Fibroblast of skin of abdomen (primary cell): ENCODE results near the gene EFHD2. TPM values are rescaled to one million over a fixed set of nuclear protein-coding genes. Genes with fewer than 3 reads are reported as not detected.
A peak's percentile ranks its signal among the peaks of the same experiment; 100 is the strongest.
"Not testable (repeated sequence)": the region's sequence is repeated elsewhere in the genome, so short reads cannot be mapped to it uniquely, and the experiment has no call there.

Source experiments
- DNase-seq: peaks from one replicate; pipeline ENCODE4 v3.0.0-alpha.2; 2013
- polyA plus RNA-seq, 2 experiments: library from polyadenylated mRNA; unstranded; fragments of 120-200 nt; gene quantifications; one replicate each; pipeline ENCODE4 v1.2.1, GENCODE V29; 2013; ENCODE audit not compliant: insufficient read length in 2 of 2

EFHD2 gene, protein sequence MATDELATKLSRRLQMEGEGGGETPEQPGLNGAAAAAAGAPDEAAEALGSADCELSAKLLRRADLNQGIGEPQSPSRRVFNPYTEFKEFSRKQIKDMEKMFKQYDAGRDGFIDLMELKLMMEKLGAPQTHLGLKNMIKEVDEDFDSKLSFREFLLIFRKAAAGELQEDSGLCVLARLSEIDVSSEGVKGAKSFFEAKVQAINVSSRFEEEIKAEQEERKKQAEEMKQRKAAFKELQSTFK
- 33.0 TPM for polyA plus RNA-seq (2013, experiment 1 of 2; ENCODE audit: insufficient read length)
- 34.4 TPM for polyA plus RNA-seq (2013, experiment 2 of 2; ENCODE audit: insufficient read length)

DNA sequence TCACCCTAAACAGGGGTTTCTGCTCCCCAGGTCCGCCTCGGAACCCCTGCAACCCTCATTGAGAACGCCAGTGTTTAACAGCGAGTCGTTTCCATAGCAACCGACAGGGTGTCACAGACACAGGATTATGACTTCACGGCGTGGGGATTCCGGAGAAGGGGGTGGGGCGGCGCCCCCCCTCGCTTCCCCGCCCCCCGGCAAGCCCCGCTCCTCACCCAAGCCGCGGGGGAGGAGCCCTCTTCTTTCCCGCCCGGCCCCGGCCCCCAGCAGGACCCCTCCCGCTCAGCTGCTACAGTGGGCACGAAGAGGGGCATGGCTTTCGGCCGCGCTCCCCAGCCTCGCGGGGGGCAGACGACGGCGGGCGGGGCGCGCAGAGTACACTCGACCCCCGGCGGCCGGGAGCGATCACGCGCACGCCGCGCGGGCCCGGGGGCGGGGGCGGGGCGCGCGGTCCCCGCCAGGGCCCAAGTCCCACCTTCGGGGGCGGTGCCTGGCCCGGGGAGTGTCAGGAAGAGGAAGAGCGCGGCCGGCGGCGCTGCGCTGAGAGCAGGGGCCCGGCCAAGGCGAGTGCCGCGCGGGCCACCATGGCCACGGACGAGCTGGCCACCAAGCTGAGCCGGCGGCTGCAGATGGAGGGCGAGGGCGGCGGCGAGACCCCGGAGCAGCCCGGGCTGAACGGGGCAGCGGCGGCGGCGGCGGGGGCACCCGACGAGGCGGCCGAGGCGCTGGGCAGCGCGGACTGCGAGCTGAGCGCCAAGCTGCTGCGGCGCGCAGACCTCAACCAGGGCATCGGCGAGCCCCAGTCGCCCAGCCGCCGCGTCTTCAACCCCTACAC lies at the start of gene EFHD2:
Gene EFHD2 (plus strand): TSS at position 501 of the 835 bp plus-strand sequence. CDS start 84 bp downstream, at position 585.
- DNase-seq: peak; percentile 75

DNA sequence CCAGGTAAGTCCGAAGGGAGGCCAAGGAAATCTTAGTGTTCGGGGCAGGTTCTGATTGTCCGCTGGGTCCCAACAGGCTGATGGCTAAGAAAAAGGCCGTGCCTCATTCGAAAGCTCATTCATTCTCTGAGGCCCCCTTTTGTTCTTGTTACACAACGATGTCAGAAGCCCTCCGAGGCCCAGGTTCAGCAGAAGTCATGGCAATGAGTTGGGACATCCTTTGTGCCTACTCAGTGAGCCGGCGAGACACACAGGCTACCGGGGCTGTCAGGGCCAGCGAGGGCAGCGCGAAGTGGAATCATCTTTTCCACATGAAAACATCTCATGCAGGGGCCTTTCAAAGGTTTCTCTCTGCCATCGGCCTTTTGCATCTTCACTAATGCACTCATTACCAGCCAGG lies 49.0 kb upstream of the EFHD2 start:
- DNase-seq: no peak

DNA sequence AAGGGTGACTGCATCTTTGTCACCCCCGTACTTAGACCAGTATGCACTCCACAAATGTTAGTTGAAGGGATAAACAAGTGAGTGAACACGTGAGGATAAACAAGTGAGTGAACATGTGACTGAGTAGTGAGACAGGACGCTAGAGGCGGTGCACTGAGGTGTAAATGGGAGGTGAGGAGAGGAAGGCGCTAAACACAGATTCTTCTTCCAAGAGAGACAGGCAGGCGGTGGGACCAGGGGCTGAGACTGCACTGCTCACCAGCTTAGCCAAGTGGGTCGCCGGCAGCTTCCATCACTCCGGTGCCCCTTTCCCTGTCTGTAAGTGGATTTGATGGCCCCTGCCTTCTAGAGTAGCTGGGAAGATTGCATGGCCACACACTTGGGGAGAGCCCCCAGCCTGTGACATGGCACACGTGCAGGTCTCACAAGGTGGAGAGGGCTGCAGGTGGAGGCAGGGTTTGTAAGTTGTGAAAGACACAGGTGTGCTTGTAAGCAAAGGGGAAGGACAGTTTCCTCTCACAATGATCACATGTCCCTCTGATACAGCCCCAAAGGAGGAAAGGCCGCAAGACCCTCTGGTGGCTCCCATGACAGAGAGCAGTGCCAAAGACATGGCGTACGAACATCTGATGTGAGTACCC lies 47.5 kb upstream of the EFHD2 start:
- DNase-seq: no peak

DNA sequence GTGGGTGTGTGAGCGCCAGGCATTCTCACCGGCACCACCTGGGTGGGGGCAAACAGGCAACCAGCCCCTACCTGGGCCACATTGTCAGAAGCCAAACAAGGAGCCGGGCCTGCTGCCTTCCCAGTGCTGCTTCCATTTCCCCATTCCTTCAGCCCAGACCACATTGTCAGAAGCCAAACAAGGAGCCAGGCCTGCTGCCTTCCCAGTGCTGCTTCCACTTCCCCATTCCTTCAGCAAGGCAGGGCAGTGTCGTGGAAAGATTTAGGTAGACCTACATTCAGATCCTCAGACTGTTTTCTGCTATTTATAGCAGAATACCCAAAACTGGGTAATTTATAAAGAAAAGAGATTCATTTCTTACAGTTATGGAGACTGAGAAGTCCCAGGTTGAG lies 47.0 kb upstream of the EFHD2 start:
- DNase-seq: no peak

DNA sequence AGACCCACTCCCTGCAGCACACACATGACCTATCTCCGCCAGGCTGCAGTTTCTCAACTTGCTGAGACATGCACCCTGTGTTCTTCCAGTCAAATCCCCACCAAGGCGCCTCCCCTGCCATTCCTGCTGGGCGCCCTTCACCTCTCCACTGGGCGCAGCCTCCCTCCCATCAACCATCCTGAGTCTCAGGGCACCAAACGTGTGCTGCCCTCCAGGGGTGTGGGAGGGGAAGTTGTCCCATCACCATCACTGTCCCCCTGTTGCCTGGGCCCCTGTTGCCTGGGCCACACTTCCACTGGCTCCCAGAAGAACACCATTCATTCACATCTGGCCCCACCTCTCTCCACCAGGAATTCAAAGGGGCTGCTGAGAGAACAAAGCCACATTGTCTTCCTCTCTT lies 44.9 kb upstream of the EFHD2 start:
- no peak for DNase-seq

DNA sequence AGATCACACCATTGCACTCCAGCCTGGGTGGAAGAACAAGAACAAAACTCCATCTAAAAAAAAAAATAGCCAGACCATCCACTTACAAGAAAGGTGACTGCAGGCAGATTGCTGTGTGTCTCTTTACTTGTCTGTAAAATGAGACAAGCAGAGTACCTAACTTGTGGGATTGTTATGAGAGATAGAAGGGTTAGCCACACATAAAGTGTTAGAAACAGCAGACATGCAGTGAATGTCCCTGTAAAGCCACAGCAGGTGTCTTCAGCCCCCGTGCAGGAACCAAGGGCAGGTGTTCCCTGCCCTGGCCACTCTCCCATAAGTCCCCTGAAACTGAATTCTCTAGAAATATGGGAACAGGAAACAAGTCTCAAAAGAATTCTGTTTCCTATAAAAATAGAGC lies 40.8 kb upstream of the EFHD2 start:
- DNase-seq: no peak

DNA sequence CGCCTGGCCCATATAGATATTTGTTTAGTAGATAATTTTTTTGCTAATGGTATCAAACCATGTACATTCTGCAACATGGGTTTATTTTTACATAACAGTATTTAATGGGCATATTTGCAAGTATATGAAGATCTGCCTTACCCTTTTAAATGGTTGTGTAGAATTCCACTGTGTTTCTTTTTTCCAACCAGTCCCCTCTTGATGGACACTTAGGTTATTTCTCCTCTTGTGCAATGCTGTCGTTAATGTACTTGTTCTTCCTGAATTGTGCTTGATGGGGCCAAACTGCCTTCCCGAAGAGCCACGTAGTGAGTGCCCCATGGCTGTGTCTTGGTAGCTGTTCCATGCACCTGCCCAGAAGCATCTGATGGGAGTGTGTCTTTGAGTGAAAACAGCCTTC lies 39.4 kb upstream of the EFHD2 start:
- no peak for DNase-seq

DNA sequence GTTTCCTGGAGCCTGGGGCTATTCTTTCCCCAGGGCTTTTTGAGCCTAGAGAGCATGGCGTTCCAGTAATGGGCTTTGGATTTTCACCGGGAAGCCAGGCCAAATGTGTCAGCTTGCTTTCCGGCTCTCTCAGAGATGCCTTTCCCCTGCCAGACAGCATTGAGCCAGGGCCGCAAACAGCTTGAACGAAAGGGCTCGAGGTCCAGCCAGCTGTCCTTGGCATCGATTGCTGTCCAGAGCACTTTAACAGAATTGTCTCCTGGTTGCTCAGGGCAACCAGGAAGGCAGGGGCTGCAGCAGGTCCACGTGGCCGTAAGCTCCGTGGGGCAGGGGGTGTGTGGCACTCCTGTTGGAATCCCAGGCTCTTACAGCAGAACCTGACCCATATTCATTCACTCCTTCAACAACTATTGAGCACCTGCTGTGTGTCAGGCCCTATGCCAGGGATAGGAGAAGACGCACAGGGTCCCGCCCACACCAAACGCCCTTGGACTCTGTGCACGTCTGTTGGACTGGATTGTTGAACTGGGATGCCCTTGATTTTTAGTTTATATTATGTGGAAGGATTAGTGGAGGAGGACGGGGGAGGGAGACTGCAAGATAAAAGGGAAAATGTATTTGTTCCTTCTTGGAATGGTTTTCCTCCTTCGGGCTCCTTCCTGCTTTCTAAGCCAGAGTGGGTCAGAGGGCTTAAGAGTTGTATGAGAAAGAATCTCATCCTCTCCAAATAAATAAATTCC lies 38.7 kb upstream of the EFHD2 start:
- no peak for DNase-seq

DNA sequence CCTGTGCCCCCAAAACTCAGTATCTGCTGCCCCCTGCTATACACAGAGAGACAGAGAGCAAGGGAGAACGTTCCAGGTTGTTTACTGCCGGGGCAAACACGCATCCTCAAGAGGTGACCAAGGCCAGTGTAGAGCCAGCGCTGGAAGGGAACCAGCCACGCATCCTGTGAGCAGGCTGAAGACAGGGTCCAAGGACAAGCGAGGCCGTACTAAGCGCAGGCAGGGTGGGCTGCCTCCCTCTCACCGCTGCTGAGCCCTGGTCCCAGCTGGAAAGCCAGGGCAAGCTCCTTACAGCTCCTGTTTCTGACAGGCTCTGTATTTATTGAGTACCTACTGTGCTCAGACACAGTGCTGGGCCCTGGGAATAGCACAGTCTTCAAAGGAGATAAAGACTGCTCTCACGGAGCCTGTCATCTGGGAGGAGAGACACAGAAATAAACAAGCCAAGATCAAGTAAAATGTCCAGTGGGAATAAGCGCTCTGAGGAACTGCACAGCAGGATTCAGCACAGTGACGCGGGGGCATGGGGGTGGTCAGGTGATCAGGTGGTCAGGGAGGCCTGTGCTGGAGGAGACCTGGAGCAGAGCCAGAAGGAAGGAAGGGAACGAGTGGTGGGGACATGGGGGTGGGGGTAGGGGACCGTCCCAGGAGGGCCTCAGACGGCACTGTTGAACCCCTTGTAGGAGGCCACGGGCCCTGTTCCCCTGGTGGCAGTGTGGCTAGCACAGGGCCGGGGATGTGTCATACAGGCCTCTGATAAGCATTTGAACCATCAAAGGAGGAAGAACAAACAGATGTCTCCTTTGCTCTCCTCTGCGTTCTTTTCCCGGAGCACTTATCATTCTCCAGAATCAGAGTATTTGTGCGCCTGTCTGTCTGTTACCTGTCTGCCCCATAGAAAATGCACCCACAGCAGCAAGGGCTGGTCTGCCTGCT lies 37.8 kb upstream of the EFHD2 start:
- DNase-seq: no peak

DNA sequence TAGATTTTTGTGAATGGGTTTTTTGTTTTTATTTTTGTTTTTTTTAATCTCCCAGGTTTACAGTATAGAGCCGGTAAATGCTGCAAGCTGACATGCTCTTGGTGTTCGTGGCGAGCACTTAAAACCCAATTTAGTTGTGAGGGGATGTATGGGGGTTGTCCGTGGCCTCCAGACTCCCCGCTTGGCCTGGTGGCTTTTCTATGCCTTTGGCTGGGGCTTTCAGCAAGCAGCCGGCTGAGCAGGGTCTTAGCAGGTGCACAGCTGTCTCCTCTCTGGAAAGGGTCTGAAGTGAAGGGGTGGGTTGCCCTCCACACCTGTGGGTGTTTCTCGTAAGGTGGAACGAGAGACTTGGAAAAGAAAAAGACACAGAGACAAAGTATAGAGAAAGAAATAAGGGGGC lies 31.0 kb upstream of the EFHD2 start:
- DNase-seq: no peak

DNA sequence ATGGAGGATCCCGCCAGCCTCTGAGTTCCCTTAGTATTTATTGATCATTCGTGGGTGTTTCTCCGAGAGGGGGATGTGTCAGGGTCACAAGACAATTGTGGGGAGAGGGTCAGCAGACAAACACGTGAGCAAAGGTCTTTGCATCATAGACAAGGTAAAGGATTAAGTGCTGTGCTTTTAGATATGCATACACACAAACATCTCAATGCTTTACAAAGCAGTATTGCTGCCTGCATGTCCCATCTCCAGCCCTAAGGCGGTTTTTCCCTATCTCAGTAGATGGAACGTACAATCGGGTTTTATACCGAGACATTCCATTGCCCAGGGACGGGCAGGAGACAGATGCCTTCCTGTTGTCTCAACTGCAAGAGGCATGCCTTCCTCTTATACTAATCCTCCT lies 30.5 kb upstream of the EFHD2 start:
- DNase-seq: not testable (repeated sequence)

DNA sequence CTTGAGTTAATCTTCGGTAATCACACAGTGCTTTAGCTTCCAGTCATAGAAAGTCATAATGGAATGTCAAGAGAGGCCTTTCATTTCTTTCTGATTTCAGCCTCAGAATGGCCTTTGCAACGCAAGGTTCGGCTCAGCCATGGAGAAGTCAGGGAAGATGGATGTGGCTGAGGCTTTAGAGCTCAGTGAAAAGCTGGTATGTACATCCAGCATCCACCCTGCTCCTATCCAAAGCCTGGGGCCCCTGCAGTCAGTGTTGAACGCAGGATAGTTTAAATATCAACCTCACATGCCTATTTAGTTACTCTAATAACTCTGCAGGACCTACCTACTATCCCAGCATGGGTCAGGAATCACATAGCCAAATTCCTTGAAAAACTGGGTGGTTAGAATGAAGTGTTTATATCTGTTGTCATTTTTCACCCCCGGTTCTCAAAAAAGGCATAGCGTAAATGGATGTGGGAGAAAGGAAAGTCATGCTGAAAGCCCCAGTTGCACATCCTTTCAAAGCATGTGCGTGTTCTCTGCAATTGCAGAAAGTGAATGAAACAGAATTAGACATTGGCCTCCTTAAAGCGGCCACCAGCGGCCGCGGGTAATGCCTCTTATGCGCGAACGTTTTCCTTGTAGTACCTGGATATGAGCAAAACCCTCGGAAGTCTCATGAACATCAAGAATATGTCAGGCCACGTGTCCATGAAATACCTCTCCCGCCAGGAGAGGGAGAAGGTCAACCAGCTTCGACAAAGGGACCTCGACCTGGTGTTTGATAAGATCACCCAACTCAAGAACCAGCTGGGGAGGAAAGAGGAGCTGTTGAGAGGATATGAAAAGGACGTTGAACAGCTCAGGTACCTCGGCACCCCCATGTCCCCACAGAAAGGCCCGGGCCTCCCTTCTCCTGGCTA lies 28.8 kb upstream of the EFHD2 start:
- no peak for DNase-seq

DNA sequence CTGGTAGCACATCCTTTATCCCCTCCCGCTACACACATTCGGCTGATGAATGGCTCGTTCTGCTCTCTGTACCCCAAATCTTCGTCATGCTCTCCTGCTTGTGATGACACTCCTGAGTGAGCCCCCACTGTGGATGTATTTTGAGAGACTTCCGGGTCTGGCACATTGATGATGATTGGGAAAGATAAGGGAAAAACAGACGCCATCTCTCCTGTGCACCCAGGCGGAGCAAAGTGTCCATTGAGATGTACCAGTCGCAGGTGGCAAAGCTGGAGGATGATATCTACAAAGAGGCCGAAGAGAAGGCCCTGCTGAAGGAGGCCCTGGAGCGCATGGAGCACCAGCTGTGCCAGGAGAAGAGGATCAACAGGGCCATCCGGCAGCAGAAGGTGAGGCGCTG lies 27.9 kb upstream of the EFHD2 start:
- DNase-seq: no peak

DNA sequence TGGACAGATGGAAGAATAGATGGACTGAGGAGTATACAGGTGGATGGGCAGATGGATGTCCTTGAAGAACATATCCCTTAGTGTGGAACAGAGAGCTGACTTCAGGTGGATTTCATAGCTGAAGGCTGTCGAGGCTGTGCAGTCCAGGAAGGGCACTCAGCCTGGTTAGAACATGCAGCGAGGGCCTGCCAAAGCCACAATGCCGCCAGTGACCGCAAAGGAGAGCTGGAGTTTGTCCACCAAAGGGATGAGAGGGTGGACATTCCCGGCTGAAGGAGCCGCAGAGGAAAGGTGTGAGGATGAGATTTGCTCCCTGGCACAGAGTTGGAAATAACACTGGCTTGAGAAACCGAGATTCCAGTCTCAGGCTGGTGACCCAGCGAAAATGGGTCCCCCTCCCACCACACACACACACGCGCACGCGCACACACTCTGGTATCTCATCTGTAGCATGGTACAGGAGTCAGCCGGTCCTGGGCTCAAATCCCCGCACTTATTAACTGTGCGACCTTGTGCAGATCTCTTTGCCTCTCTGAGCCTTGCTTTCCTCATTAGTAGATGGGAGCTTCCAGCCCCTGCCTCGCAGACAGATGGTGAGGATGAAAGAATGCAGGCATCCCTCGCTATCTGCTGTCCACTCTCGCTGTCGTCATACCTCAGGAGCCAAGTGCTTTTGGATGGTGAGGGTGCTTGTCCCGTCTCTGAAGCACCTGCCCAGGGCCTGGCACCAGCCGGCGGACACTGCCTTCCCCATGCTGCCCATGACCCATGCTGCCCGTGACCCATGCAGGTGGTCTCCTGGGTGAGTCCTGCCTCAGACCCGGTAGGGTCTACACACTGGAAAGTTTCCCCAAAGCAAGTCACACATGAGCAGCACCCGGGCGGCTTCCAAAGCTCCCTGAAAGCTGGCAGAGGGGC lies 26.8 kb upstream of the EFHD2 start:
- no peak for DNase-seq

DNA sequence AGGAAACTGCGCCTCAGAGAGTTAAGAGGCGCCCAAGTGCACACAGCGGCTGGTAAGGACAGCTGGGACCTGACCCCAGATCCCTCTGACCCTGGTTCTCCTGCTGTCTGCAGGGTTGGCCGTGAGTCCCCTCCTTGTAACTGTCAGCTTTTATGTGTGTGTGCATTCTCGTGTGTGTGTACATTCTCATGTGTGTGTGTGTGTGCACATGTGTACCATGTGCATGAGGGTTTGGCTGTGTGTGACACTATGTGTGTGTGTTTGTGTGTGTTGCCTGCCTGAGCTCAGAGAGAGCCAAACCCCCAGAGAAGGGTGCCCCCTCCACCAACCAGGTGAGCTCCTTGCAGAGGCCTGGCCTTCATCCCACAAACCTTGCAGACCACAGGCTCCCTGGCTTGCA lies 25.9 kb upstream of the EFHD2 start:
- no peak for DNase-seq

DNA sequence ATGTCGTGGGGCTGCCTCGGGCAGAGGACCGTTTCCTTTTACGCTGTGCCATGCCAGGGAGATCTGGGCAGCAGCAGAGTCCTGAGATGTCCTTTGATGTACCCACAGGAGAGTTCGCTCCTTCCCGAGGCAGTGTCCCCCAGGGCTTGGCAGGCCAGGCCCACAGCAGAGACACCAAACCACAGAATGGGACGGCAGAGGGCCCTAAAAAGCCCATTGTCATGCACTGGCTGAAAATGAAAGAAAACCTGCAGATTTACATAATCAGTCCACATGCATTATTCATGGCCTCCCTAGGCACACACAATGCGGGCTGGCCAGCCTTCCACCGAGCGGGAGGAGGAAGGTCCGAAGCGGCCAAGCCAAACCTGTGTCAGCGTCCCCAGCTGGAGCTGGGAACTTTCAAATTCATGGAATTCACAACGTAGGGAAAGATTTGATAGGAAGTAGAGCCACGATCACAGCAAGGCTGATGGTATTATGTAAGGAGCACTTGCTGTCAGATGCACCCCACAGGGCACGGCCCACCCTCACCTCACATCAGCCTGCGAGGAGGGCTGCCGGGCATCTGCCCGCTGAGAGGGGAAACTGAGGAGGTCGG lies 25.3 kb upstream of the EFHD2 start:
- no peak for DNase-seq

DNA sequence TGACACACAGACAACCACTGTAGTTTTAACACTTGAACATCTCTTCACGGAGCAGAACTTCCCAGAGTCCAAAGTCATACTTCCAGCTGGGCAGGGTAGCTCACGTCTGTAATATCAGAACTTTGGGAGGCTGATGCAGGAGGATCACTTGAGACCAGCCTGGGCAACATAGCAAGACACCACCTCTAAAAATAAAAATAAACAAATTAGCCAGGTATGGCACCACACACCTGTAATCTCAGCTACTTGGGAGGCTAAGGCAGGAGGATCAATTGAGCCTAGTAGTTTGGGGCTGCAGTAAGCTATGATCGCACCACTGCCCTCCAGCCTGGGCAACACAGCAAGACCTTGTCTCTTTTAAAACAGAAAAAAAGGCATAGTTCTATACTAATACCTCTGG lies 24.3 kb upstream of the EFHD2 start:
- DNase-seq: no peak

DNA sequence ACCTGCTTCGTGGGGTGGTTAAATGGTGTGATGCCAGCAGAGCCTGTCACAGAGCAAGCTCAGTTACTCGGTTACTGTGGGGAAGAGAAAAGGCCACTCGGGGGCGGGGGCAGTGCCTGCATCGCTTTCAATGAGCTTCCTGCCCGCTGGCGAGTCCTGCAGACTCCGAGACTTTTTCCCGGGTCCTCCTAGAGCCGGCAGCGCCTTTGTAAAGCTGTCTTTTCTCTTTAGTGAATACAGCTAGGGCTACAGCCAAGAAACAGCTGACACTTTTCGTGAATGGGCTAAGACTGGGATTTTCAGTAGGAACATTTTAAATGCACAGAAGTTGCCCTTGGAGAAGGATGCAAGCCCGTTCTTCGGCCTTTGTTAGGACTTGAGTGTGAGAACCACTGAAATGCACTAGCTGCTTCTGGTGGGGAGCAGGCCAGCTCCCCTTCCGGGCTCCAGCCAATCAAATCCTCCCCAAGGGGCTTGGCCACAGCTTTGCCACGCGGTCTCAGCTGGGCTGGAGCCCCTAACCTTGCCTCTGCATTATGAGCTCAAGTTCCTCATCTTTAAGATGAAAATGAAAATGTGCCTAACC lies 23.4 kb upstream of the EFHD2 start:
- DNase-seq: no peak
